GM19099 (cell line): ENCODE measurements around the gene NXPH3.

Experiments
- POLR2A ChIP-seq: IDR thresholded peaks from 3 replicates; pipeline ENCODE4 v1.6.1; 2011; ENCODE audit warnings: low read depth; ENCODE audit not compliant: insufficient read length; ENCODE audit errors: extremely low read depth

The NXPH3 gene

GRCh38 chr17:49616601-49617131 lies 41.0 kb downstream of the NXPH3 start:
- no peak for TF ChIP-seq POLR2A

DNA sequence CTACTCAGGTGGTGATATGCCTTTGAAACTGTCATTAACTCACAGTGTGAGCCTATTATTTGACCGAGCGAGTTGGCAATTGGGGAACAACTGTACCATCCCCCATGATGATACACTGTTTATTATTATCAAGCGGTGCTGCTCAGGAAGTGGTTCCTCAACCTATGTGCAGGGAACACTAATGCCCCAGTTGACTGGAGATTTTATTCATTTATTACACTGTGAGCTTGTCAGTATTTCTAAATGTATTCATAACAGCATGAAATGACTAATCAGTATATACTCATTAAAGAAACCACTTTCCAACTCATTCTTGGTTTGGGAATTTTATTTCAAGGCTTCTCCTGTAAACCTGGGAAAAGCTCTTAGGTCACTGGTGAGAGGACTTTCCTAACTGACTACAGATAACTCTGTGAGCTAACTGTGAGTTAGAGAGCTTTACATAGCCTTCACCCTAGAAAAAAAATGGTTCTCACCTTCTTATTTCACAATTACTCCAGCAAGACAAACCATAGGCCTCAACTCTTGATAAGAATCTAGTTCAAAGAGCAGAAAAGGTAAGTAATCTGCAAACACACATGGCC lies 42.4 kb downstream of the NXPH3 start:
- TF ChIP-seq POLR2A, result no peak

GRCh38 chr17:49621420-49621819 lies 45.7 kb downstream of the NXPH3 start:
- TF ChIP-seq POLR2A, result no peak

GRCh38 chr17:49621946-49622529 lies 46.4 kb downstream of the NXPH3 start:
- TF ChIP-seq POLR2A, result no peak

DNA sequence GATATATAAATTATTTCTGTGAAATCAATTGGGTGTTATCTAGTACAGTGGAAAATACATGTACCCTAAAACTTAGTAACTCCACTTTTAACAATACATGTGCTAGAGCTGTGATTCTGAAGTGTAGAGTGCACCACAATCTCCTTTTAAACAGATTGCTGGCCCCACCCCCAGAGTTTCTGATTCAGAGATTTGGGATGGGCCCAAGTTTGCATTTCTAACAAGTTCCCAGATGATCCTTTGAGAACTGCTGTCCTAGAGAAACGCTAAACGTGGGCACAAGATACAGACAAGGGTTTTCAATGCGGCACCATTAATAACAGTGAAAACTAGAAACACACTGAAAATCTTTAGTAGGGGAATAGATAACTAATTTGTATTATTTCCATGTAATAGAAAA lies 49.2 kb downstream of the NXPH3 start:
- TF ChIP-seq POLR2A, result no peak

DNA sequence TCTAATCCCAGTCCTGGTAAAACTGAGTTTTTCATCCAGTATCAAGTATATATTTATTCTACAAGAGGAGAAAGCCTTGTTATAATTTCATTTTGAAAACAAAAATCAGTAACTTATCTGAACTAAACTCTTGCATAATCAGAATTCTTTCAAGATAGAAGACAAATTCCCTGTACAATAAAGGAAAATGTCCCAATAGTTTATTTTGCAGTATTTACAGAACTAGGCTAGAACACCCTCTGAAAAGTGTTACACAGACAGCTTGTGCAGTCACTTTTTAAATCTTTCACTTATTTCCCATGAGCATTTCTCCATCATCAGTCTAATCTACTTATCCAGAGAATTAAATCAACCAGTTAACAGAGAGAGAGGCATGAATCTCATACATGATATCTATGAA lies 53.8 kb downstream of the NXPH3 start:
- no peak for TF ChIP-seq POLR2A

- no peak for TF ChIP-seq POLR2A
These were observed 54.6 kb downstream of the NXPH3 start for GRCh38 chr17:49630113-49630900.

DNA sequence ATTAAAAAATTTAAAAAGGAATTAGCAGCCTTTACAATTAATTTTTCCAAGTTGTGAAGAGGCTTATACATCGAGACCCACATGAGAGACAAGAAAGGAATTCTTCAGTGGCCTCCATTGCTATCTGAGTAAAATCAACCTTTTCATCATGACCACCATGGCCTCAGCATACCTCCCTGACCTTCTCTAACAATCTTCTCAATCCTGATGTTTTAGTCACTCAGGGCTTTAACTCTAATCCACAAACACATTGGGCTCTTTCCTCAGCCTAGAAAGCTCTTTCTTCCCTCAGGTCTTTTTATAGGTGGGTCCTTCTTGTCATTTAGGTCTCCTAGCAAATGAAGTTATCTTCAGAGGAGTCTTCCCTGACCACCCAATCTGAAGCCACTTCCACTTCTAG lies 55.8 kb downstream of the NXPH3 start:
- no peak for TF ChIP-seq POLR2A
